Parathyroid adenoma (tissue), 2 donors: ENCODE measurements around the gene FUS.
A peak's percentile ranks its signal among the peaks of the same experiment; 100 is the strongest.
"Not testable (repeated sequence)": the region's sequence is repeated elsewhere in the genome, so short reads cannot be mapped to it uniquely, and the experiment has no call there.

Source experiments
- H2AFZ ChIP-seq: fragments of 300-600 bp; sonication (generic); one replicate; pipeline ENCODE4 v1.7.0; 2017; ENCODE audit warnings: antibody characterized with exemption, mild to moderate bottlenecking
- H3K27ac ChIP-seq: fragments of 300-600 bp; sonication (generic); one replicate; pipeline ENCODE4 v1.7.0; 2017
- H3K27me3 ChIP-seq: fragments of 300-600 bp; sonication (generic); one replicate; pipeline ENCODE4 v1.7.0; 2017; ENCODE audit warnings: low read length; ENCODE audit not compliant: control insufficient read depth, insufficient read depth
- H3K36me3 ChIP-seq: fragments of 300-600 bp; sonication (generic); one replicate; pipeline ENCODE4 v1.7.0; 2017; ENCODE audit warnings: low read length; ENCODE audit not compliant: control insufficient read depth, insufficient read depth
- H3K4me1 ChIP-seq: fragments of 300-600 bp; sonication (generic); one replicate; pipeline ENCODE4 v1.7.0; 2017; ENCODE audit warnings: control low read depth
- H3K4me2 ChIP-seq: fragments of 300-600 bp; sonication (generic); one replicate; pipeline ENCODE4 v1.7.0; 2017; ENCODE audit warnings: low read length
- H3K4me3 ChIP-seq: fragments of 300-600 bp; sonication (generic); one replicate; pipeline ENCODE4 v1.7.0; 2017; ENCODE audit warnings: low read depth, low read length
- H3K79me2 ChIP-seq: fragments of 300-600 bp; sonication (generic); one replicate; pipeline ENCODE4 v1.7.0; 2017; ENCODE audit warnings: control low read depth
- H3K9ac ChIP-seq: fragments of 300-600 bp; sonication (generic); one replicate; pipeline ENCODE4 v1.7.0; 2017; ENCODE audit warnings: mild to moderate bottlenecking
- H3K9me3 ChIP-seq: fragments of 300-600 bp; sonication (generic); one replicate; pipeline ENCODE4 v1.7.0; 2017; ENCODE audit warnings: low read length; ENCODE audit not compliant: control insufficient read depth
- CTCF ChIP-seq: fragments of 300-600 bp; sonication (generic); IDR thresholded peaks from one replicate; pipeline ENCODE4 v1.7.0; 2017; ENCODE audit warnings: antibody characterized with exemption, mild to moderate bottlenecking
- donor health status: primary hyperparathyroidism.

Gene FUS

GRCh38 chr16:31138621-31139578, 41.0 kb upstream of the FUS start:
- H3K4me3 ChIP-seq, result no peak overlapping the region

GRCh38 chr16:31141071-31141469, 38.9 kb upstream of the FUS start:
- Histone ChIP-seq H3K4me2 (peak overlapping the region; percentile 75), H3K4me3 (peak overlapping the region; percentile 26), H3K4me1 (peaks cover 18% of the 10 kb centered on the region)
- not testable (repeated sequence) for H3K9ac ChIP-seq, H3K79me2 ChIP-seq, H3K36me3 ChIP-seq, H2AFZ ChIP-seq, H3K27ac ChIP-seq, H3K9me3 ChIP-seq, H3K27me3 ChIP-seq

More at GRCh38 chr16:31138621-31139578, 41.0 kb upstream of the FUS start:
- Histone ChIP-seq H3K27ac (no peak overlapping the region), H3K4me2 (no peak overlapping the region), H3K27me3 (no peaks in the 10 kb centered on the region), H3K79me2 (peaks cover 4% of the 10 kb centered on the region), H3K36me3 (no peaks in the 10 kb centered on the region), H3K9me3 (no peaks in the 10 kb centered on the region), H3K9ac (no peak overlapping the region), H3K4me1 (peaks cover 35% of the 10 kb centered on the region), H2AFZ (peak overlapping the region; percentile 65)
- no peak for TF ChIP-seq CTCF

GRCh38 chr16:31141489-31142108, 38.3 kb upstream of the FUS start:
- Histone ChIP-seq H3K27ac (peak overlapping the region; percentile 69), H3K9me3 (no peaks in the 10 kb centered on the region), H3K4me2 (peak overlapping the region; percentile 75), H3K4me1 (peaks cover 15% of the 10 kb centered on the region), H3K79me2 (no peaks in the 10 kb centered on the region), H3K9ac (no peak overlapping the region), H2AFZ (peak overlapping the region; percentile 69), H3K4me3 (peak overlapping the region; percentile 26), H3K36me3 (no peaks in the 10 kb centered on the region), H3K27me3 (no peaks in the 10 kb centered on the region)
- no peak for TF ChIP-seq CTCF

GRCh38 chr16:31142109-31143010, 37.6 kb upstream of the FUS start:
- Histone ChIP-seq H3K27ac (peak overlapping the region; percentile 69), H3K79me2 (no peaks in the 10 kb centered on the region), H3K36me3 (no peaks in the 10 kb centered on the region), H3K27me3 (no peaks in the 10 kb centered on the region), H3K4me1 (peaks cover 15% of the 10 kb centered on the region), H3K4me3 (peak overlapping the region; percentile 26), H3K9me3 (no peaks in the 10 kb centered on the region), H2AFZ (peak overlapping the region; percentile 98), H3K4me2 (peak overlapping the region; percentile 81), H3K9ac (no peak overlapping the region)
- peak; percentile 98 for TF ChIP-seq CTCF
